Measurements from ENCODE around the gene UBL3. TPM values are rescaled to one million over a fixed set of nuclear protein-coding genes. Genes with fewer than 3 reads are reported as not detected.

UBL3 gene
- total and polyA plus RNA-seq, 3 donors from 2014 or later = 35.0 to 42.4 (median 41.6) TPM

DNA sequence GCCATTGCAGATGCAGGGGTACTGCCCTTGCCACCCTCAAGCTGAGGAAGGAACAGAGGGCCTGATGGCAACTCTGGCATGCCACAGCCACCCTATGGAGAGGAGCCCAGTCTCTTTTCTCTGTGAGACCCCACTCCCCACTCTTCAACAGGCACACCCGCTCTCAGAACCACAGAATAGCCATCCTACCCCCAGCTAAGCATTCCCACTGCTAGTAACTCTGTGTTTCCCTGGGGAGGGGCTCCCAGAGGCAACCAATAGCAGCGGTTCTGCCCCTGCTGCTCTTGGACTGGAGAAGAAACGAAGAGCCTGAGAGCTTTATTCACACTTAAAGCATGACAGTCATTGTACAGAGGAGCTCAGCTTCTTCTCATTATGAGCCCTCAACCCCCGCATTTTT is 49.3 kb downstream of the UBL3 start:
- Histone ChIP-seq H3K4me3 (no peak overlapping the region), H3K4me1 (no peaks in the 10 kb centered on the region), H3K27ac (no peak overlapping the region), H3K36me3 (ENCODE audit: low read depth, missing control alignments) (no peaks in the 10 kb centered on the region), H3K27me3 (no peaks in the 10 kb centered on the region), H3K9me3 (no peaks in the 10 kb centered on the region)
- intact Hi-C loops (cut with DNase I; ENCODE audit: low total_unique reads) = no loop called here
- no peak for DNase-seq
- TF ChIP-seq POLR2A (IDR thresholded peaks at IDR 0.05) = no peak
- TF ChIP-seq, protein P1, sequence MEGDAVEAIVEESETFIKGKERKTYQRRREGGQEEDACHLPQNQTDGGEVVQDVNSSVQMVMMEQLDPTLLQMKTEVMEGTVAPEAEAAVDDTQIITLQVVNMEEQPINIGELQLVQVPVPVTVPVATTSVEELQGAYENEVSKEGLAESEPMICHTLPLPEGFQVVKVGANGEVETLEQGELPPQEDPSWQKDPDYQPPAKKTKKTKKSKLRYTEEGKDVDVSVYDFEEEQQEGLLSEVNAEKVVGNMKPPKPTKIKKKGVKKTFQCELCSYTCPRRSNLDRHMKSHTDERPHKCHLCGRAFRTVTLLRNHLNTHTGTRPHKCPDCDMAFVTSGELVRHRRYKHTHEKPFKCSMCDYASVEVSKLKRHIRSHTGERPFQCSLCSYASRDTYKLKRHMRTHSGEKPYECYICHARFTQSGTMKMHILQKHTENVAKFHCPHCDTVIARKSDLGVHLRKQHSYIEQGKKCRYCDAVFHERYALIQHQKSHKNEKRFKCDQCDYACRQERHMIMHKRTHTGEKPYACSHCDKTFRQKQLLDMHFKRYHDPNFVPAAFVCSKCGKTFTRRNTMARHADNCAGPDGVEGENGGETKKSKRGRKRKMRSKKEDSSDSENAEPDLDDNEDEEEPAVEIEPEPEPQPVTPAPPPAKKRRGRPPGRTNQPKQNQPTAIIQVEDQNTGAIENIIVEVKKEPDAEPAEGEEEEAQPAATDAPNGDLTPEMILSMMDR (IDR thresholded peaks at IDR 0.05) = no peak
- WGBS, 2 donors = 76 to 85% methylated on average over 3 to 4 of the region's 4 CpGs

DNA sequence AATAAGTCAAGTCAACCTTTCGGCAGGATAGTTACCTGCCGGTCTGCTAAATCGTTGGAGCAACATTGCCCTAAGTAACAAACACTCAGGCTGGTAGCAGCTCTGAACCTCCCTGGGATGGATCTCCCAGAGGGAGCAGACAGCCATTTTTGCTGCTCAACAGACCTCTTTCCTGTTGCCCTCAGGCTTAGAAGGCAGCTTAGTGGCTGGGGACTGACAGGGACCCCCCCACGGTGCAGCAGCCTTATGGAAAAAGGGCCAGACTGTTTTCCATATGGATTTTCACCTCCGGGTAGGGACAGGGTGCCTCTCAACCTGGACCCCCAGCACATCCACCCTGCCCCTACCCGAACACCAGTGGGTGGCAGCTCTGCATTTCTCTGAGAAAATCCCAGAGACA is 49.7 kb downstream of the UBL3 start:
- WGBS, 2 donors = 82 to 86% methylated on average over 6 of the region's 6 CpGs
- intact Hi-C loops (cut with DNase I; ENCODE audit: low total_unique reads) = no loop called here
- Histone ChIP-seq H3K27me3 (no peaks in the 10 kb centered on the region), H3K4me3 (no peak overlapping the region), H3K27ac (no peak overlapping the region), H3K9me3 (no peaks in the 10 kb centered on the region), H3K36me3 (ENCODE audit: low read depth, missing control alignments) (no peaks in the 10 kb centered on the region), H3K4me1 (no peaks in the 10 kb centered on the region)
- DNase-seq = no peak
- TF ChIP-seq, protein P1 (IDR thresholded peaks at IDR 0.05) = no peak
- no peak for TF ChIP-seq POLR2A (IDR thresholded peaks at IDR 0.05)

DNA sequence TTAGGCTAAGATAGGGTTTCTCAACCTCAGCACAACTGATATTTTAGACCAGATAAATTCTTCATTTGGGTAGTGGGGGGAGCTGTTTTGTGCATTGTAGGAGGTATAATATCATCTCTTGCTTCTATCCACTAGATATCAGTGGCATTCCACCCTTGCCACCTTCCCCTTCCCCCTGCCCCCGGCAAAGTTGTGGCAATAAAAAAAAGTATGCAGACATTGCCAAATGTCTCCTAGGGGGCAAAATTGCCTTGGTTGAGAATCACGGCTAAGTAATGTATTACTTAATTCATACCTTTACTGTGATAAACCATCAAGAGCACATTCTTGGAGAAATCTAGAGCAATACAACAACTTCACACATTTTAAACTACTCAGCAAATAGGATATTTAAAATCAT is 51.4 kb downstream of the UBL3 start:
- Histone ChIP-seq H3K4me1 (peaks cover 5% of the 10 kb centered on the region), H3K27me3 (no peaks in the 10 kb centered on the region), H3K4me3 (no peak overlapping the region), H3K27ac (no peak overlapping the region), H3K36me3 (ENCODE audit: low read depth, missing control alignments) (no peaks in the 10 kb centered on the region), H3K9me3 (no peaks in the 10 kb centered on the region)
- DNase-seq = no peak
- TF ChIP-seq, protein P1 (IDR thresholded peaks at IDR 0.05) = no peak
- TF ChIP-seq POLR2A (IDR thresholded peaks at IDR 0.05) = no peak
- intact Hi-C loops (cut with DNase I; ENCODE audit: low total_unique reads) = no loop called here
- 75 to 93% methylated on average over 2 of the region's 2 CpGs for WGBS, 2 donors

DNA sequence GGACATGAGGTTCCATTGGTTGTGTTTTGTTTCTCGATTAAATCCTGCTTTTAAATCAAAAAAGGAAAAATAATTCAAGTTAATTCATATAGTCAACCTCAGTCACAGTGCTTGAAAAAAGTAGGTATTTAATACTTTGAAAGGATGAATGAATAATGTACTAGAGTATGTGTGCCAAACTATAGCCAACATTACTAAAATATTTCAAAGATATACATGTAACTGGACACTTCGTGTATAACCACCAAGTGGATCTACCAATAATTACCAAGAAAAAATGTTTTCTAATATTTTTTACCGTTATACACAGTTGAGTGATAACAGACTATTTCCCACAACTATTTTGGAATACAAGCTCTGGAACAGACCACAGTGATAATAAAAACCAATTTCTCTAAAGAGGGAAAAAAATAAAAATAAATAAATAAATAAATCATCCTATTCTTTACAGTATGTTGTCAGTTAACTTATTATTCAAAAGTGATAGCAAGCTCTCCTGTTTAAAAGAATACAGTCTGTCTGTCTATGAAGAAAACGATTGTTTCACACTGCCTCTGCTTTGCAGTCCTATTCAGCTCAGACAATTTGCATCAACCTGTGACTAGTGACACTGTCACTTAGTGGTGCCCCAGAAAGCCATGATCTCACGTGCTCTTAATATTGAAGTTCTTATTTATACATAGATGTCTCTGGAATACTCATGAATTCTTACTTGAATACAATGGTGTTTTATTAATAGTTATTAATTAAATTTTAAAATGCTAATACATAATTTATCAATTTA is 58.2 kb downstream of the UBL3 start:
- Histone ChIP-seq H3K36me3 (ENCODE audit: low read depth, missing control alignments) (no peaks in the 10 kb centered on the region), H3K27me3 (no peaks in the 10 kb centered on the region), H3K4me3 (no peak overlapping the region), H3K27ac (no peak overlapping the region), H3K9me3 (no peaks in the 10 kb centered on the region), H3K4me1 (peaks cover 5% of the 10 kb centered on the region)
- 85 to 88% methylated on average over 5 of the region's 5 CpGs for WGBS, 2 donors
- no peak for DNase-seq
- TF ChIP-seq, protein P1 (IDR thresholded peaks at IDR 0.05) = no peak
- no peak for TF ChIP-seq POLR2A (IDR thresholded peaks at IDR 0.05)
- intact Hi-C loops (cut with DNase I; ENCODE audit: low total_unique reads) = no loop called here

DNA sequence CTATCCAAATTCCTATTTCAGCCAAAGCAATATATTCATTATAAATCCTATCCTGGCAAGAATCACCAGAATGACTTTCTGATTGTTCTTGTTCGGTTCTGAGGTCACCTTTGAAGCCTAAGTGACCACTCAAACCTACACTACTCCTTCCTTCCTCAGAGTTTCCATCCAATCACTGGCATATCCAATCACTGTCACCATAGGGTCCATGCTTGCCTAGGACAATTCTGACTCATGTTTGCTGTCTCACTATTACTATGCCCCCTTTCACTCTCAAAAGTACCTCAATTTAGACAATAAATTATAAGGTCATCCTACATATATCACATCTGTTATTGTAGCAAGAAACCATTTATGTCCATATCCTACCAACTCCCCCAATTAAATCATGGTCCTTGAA is 58.9 kb downstream of the UBL3 start:
- Histone ChIP-seq H3K36me3 (ENCODE audit: low read depth, missing control alignments) (no peaks in the 10 kb centered on the region), H3K27me3 (no peaks in the 10 kb centered on the region), H3K4me3 (no peak overlapping the region), H3K9me3 (no peaks in the 10 kb centered on the region), H3K4me1 (peaks cover 5% of the 10 kb centered on the region), H3K27ac (no peak overlapping the region)
- DNase-seq = no peak
- TF ChIP-seq, protein P1 (IDR thresholded peaks at IDR 0.05) = no peak
- TF ChIP-seq POLR2A (IDR thresholded peaks at IDR 0.05) = no peak
- intact Hi-C loops (cut with DNase I; ENCODE audit: low total_unique reads) = no loop called here
- 85 to 90% methylated on average over 1 of the region's 1 CpG for WGBS, 2 donors
